Endothelial cell of umbilical vein (primary cell): Measurements from ENCODE around the gene A3GALT2. TPM values are rescaled to one million over a fixed set of nuclear protein-coding genes. Genes with fewer than 3 reads are reported as not detected.

Experiments used
- BruUV-seq: library from RNA; stranded (reverse); fragments of 400-500 nt; replicated peaks from 2 replicates; lab custom pipeline; 2021; lab: Mats Ljungman, UMichigan
- CTCF ChIA-PET: fragments of 300-600, 350-600 bp; sonication (Branson Sonifier 250); formaldehyde crosslinking; loops from one replicate; lab custom pipeline; 2021; ENCODE audit warnings: antibody characterized with exemption, inconsistent platforms; lab: Charles Lee
- POLR2A ChIA-PET: fragments of 300-600, 350-600 bp; sonication (Branson Sonifier 250); formaldehyde crosslinking; loops from one replicate; lab custom pipeline; 2021; ENCODE audit warnings: antibody characterized with exemption, inconsistent platforms; lab: Charles Lee
- DNase-seq: peaks from one replicate; pipeline ENCODE4 v3.0.0-alpha.2; 2011; ENCODE audit warnings: low read depth, low spot score
- FAIRE-seq: peaks from 2 replicates; lab custom pipeline; 2011; peaks lifted over from hg19 to GRCh38; lab: Jason Lieb, UNC
- H2AFZ ChIP-seq: 2 replicates; pipeline ENCODE4 v1.6.0; 2012; ENCODE audit warnings: low read depth, low read length, control low read depth, inconsistent platforms
- H3K27ac ChIP-seq: 2 replicates; pipeline ENCODE4 v1.5.1; 2011; ENCODE audit warnings: low read depth, mild to moderate bottlenecking, control low read depth, low read length, moderate library complexity; ENCODE audit not compliant: insufficient read depth
- H3K27me3 ChIP-seq, 2 experiments: 2 replicates each; pipeline versions ENCODE4 v1.6.0 to v1.6.1; 2011; ENCODE audit warnings: low read length in 2 of 2, mixed read lengths in 1 of 2; ENCODE audit not compliant: control insufficient read depth in 2 of 2, insufficient read depth in 2 of 2
- H3K36me3 ChIP-seq, 2 experiments: 2 replicates in 1 of 2; 3 replicates in 1 of 2; pipeline ENCODE4 v1.5.1; 2011; ENCODE audit warnings: low read length in 2 of 2, mild to moderate bottlenecking in 1 of 2, moderate library complexity in 1 of 2; ENCODE audit not compliant: control insufficient read depth in 2 of 2, insufficient read depth in 2 of 2; ENCODE audit errors: extremely low read depth in 1 of 2
- H3K4me1 ChIP-seq: 3 replicates; pipeline ENCODE4 v1.5.1; 2011; ENCODE audit warnings: mild to moderate bottlenecking, low read length; ENCODE audit not compliant: control insufficient read depth, insufficient read depth; ENCODE audit errors: extremely low read depth
- H3K4me2 ChIP-seq: 2 replicates; pipeline ENCODE4 v1.6.1; 2011; ENCODE audit warnings: low read length, control low read depth, mixed read lengths; ENCODE audit not compliant: insufficient read depth
- H3K4me3 ChIP-seq, 3 experiments: fragments of 200-600 bp in 1 of 3; sonication (generic), shearing (Covaris generic) in 1 of 3; replicated peaks in 1 of 3; 2 replicates each; pipeline ENCODE4 v1.5.1; 2011 to 2016; ENCODE audit warnings: control low read depth in 3 of 3, low read length in 3 of 3, mild to moderate bottlenecking in 2 of 3, inconsistent platforms in 1 of 3, low read depth in 1 of 3, moderate library complexity in 1 of 3; ENCODE audit not compliant: insufficient read depth in 1 of 3
- H3K79me2 ChIP-seq: 2 replicates; pipeline ENCODE4 v1.6.0; 2012; ENCODE audit warnings: low read length, inconsistent platforms; ENCODE audit not compliant: control insufficient read depth, insufficient read depth
- H3K9ac ChIP-seq: replicated peaks from 2 replicates; pipeline ENCODE3; 2011; ENCODE audit warnings: low read length, control low read depth; ENCODE audit not compliant: insufficient read depth; ENCODE audit errors: extremely low read depth
- H3K9me1 ChIP-seq: replicated peaks from 3 replicates; pipeline ENCODE4 v1.6.0; 2011; ENCODE audit warnings: mild to moderate bottlenecking, low read length; ENCODE audit not compliant: control insufficient read depth, insufficient read depth; ENCODE audit errors: extremely low read depth
- H3K9me3 ChIP-seq: replicated peaks from 2 replicates; pipeline ENCODE4 v1.5.1; 2012; ENCODE audit warnings: low read length, inconsistent platforms; ENCODE audit not compliant: control insufficient read depth, insufficient read depth
- H4K20me1 ChIP-seq: replicated peaks from 2 replicates; pipeline ENCODE3; 2011; ENCODE audit warnings: mild to moderate bottlenecking, low read length; ENCODE audit not compliant: control insufficient read depth, insufficient read depth; ENCODE audit errors: extremely low read depth
- CTCF ChIP-seq, 2 donors: IDR thresholded peaks; 1 replicate in 1 of 2; 2 replicates in 1 of 2; pipeline ENCODE4 v1.5.1; 2011; ENCODE audit warnings: low read length in 2 of 2, mild to moderate bottlenecking in 2 of 2, moderate library complexity in 2 of 2, control low read depth in 1 of 2, inconsistent platforms in 1 of 2, low read depth in 1 of 2; ENCODE audit not compliant: insufficient read depth in 1 of 2; ENCODE audit errors: extremely low read depth in 1 of 2
- EZH2 ChIP-seq: IDR thresholded peaks from 2 replicates; pipeline ENCODE4 v1.6.1; 2012; ENCODE audit warnings: borderline replicate concordance, low read depth, mild to moderate bottlenecking, moderate library complexity, low read length, inconsistent platforms; ENCODE audit not compliant: severe bottlenecking
- FOS ChIP-seq: IDR thresholded peaks from 2 replicates; pipeline ENCODE4 v1.6.1; 2011; ENCODE audit warnings: mild to moderate bottlenecking, low read length, moderate library complexity, borderline replicate concordance; ENCODE audit not compliant: insufficient read depth
- GATA2 ChIP-seq: IDR thresholded peaks from 2 replicates; pipeline ENCODE4 v1.7.0; 2011; ENCODE audit warnings: low read depth, mild to moderate bottlenecking, moderate library complexity, mixed read lengths, low read length; ENCODE audit not compliant: insufficient read length, insufficient read depth
- MYC ChIP-seq: IDR thresholded peaks from one replicate; pipeline ENCODE4 v1.6.1; 2011; ENCODE audit warnings: mild to moderate bottlenecking, low read depth, low read length
- POLR2A ChIP-seq: IDR thresholded peaks from 2 replicates; pipeline ENCODE4 v1.6.1; 2012; ENCODE audit warnings: low read depth, mild to moderate bottlenecking, control low read depth, low read length
- POLR2AphosphoS5 ChIP-seq: IDR thresholded peaks from 2 replicates; pipeline ENCODE4 v1.6.1; 2012; ENCODE audit warnings: low read depth, mild to moderate bottlenecking, control low read depth, low read length, moderate library complexity; ENCODE audit not compliant: insufficient read depth
- dilution Hi-C: fragments of 300-500 bp; cut with MboI; formaldehyde crosslinking; loops from one replicate; pipeline ENCODE4 v1.15.0; 2019; ENCODE audit warnings: low sequenced_read_pairs; ENCODE audit not compliant: extremely low pct_ligation_motif_present
- intact Hi-C: fragments of 100-400 bp; cut with micrococcal nuclease; formaldehyde crosslinking; loops from one replicate; pipeline ENCODE4 v1.10.0; 2022
- polyA plus RNA-seq, 4 experiments: library from polyadenylated mRNA; depleted of rRNA in 3 of 4; stranded (reverse) in 3 of 4; unstranded in 1 of 4; fragments of >200 nt; gene quantifications; 2 replicates each; pipeline versions ENCODE4 v1.2.1 to v1.2.3, GENCODE V29; 2011 to 2012; ENCODE audit warnings: missing spikeins in 1 of 4
- total RNA-seq: library from RNA; stranded (reverse); gene quantifications from 2 replicates; pipeline ENCODE4 v1.2.3, GENCODE V29; 2021
- TF ChIP-seq, protein P1 (sequence below): IDR thresholded peaks from 2 replicates; pipeline ENCODE4 v1.6.1; 2011; ENCODE audit not compliant: insufficient read depth, insufficient read length

Gene A3GALT2
- total and polyA plus RNA-seq, 2 donors (not counting 3 experiments of a cell fraction or from before 2014, with no cell fraction given), result not detected

- dilution Hi-C loops (no loop called here), intact Hi-C loops (no loop called here)
- no peak for TF ChIP-seq FOS
- no peak for TF ChIP-seq POLR2A
- TF ChIP-seq, protein P1, sequence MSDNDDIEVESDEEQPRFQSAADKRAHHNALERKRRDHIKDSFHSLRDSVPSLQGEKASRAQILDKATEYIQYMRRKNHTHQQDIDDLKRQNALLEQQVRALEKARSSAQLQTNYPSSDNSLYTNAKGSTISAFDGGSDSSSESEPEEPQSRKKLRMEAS, result no peak
- no peak for TF ChIP-seq MYC
- TF ChIP-seq GATA2, result no peak
- no peak for TF ChIP-seq EZH2
- no peak for TF ChIP-seq CTCF (IDR thresholded peaks at IDR 0.05; ENCODE audit: extremely low read depth in 1 of 2, insufficient read depth in 1 of 2, low read depth in 1 of 2, low read length in 2 of 2)
- TF ChIP-seq POLR2AphosphoS5, result no peak
- FAIRE-seq (no peak), DNase-seq (no peak)
- ChIA-PET POLR2A (no interaction called here), CTCF (interaction anchor here (0.6 to 2.1 kb wide), 4 partner anchors 12 to 145 kb away, joined by 3 to 13 read pairs (median 3); no protein-coding TSS in a partner anchor)
- Histone ChIP-seq H3K36me3 (no peaks in the 10 kb centered on the region), H3K4me3 (no peak overlapping the region), H3K4me1 (peaks cover 5% of the 10 kb centered on the region), H3K9me3 (no peaks in the 10 kb centered on the region), H3K27me3 (no peaks in the 10 kb centered on the region), H3K9me1 (no peaks in the 10 kb centered on the region), H3K9ac (no peak overlapping the region), H3K27ac (no peak overlapping the region), H3K79me2 (no peaks in the 10 kb centered on the region), H2AFZ (no peak overlapping the region), H4K20me1 (no peaks in the 10 kb centered on the region), H3K4me2 (no peak overlapping the region)
- BruUV-seq, result no TSS peak
These were observed 42.6 kb upstream of the A3GALT2 start for GRCh38 chr1:33363470-33363861.
